Measurements from ENCODE around the gene RIBC1.
"Not testable (repeated sequence)": the region's sequence is repeated elsewhere in the genome, so short reads cannot be mapped to it uniquely, and the experiment has no call there.

RIBC1 gene

GRCh38 chrX:53437206-53437605 lies 14.5 kb downstream of the RIBC1 start:
- DNase-seq, result no peak

DNA sequence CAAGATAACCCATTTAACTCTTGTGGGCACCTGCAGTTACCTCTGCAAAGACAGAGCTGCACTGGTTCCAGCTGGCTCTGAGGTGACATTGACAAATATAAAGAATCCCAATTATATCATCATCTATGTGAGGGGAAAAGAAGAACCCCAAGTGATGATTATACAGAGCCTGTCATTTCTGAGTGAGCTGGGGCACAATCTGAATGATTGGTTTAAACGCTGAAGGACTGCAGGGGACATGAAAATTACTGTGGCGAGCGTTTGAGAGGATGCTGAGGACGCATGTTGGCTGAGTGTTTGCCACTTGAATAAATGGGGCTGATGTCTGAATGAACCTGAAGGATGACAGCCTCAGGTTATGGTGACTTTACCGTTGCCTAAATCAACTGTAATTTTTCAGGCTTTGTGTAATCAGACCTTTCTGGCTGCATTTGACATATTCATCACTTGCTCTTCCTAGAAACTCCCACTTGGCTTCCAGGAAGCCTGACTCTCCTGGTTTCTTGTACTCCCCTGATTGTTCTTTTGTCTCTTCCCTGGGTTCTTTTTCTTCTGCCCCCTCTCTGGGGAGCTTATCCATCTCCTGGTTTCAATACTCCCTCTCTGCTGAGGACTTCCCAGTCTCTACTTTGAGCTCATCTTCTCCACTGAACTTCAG lies 15.6 kb downstream of the RIBC1 start:
- DNase-seq, result no peak

DNA sequence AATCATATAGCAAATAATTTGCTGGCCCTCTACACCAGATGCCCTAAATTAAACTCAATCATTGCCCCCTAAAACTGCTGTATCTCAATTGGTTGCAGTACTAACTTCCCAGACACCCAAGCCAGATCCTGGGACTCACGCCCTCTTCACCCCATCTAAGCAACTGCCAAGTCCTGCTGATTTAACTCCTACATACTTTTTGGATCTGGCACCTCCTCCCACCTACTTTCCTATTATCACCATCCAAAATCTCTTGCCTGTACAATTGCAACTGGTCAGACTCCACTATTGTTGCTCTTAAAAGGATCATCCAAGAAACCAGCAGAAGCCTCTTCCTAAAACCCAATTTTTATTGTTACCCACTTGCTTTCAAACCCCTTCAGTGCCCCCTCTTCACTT lies 16.2 kb downstream of the RIBC1 start:
- no peak for DNase-seq

GRCh38 chrX:53440101-53440500 lies 17.4 kb downstream of the RIBC1 start:
- DNase-seq, result no peak

DNA sequence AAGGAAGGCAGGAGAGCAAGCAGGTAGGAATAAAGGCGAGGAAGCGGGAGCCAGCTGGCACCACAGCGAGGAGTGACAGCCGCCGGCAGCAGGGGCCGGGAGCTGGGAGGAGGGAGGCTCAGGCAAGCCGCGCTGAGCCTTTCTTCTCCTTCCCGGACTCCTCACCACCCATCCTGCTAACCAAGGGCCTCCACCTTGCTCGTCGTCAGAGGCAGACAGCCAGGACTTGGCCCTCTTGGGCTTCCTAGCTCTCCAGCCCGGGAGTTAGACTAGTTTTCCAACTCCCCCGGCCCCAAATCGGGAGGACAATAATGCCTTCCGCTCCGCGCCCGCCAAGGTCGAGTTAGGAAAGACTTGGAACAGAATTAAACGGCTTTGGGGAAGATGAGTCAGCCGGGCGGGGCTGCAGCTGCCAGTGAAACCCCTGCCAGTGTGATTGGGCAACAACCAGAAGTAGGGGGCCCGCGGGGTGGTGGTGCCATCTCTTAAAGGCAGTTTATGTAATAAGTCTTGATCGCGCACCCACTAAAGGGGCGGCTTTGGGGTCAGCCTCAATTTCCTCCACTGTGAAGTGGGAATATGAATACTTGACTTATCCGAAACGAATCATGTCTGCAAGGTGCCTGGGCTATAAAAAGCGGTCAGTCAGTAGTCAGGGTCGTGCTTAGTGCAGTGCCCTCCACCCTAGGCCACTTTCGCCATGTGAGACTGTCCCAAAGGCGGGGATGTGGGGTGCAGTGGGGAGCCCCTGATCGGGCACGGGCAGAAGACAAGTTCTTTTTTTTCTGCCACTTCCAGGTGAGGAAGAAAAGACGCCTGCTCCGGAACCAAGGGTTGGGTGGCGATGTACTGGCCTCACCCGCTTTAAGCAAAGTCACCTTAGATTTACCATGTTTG lies 18.2 kb downstream of the RIBC1 start:
- DNase-seq, result peak; percentile 29 to 60

GRCh38 chrX:53441531-53442321 lies 19.1 kb downstream of the RIBC1 start:
- peak in 1 of 2 donors; percentile 18 for DNase-seq

DNA sequence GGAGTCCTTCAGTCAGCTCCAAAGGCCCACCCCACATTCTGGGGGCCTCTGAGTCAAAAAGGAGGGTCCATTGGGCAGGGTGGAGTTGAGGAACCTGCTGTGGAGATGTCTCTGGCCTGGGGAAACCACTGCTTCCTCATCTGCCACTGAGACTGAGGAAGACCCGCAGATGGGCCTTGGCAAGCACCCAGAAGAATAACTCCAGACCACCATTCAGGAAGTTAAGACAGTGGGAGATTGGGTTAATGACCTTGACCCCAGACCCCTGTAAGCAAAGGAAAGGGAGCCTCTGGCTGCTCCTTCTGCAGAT lies 19.6 kb downstream of the RIBC1 start:
- peak in 1 of 2 donors; percentile 28 for DNase-seq

DNA sequence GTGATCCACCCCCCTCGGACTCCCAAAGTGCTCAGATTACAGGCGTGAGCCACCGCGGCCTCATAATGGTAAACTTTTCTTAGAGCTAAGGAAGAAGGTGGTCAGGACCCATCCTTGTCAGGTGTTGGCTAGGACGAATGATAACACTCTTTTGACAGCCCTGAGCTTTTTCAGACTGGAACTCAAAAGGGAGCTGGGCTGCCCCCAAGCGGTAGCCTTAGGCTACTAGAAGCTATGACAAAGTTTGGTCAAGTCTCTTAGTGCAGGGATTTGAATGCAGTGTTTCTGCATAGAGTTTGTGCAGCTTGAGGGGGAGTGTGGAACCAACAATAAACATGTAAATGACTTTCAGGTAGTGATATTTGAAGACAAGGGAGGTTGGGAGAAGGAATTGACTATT lies 23.3 kb downstream of the RIBC1 start:
- peak; percentile 0 to 19 for DNase-seq

DNA sequence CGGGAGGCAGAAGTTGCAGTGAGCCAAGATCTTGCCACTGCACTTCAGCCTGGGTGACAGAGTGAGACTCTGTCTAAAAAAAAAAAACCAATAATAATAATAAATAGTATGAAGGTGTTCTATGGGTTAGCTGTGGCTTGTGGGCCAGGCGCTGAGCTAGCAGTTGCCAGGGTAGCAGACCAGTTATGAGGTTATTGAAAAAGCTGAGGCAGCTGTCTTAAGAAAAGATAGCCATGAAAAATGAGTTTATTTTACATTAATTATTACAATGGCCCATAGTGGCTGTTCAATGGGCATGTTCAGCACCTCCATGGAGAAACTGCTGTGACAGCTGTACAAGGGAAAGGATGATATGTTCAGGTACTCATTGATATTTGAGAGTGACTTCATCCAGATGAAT lies 24.8 kb downstream of the RIBC1 start:
- no peak for DNase-seq

DNA sequence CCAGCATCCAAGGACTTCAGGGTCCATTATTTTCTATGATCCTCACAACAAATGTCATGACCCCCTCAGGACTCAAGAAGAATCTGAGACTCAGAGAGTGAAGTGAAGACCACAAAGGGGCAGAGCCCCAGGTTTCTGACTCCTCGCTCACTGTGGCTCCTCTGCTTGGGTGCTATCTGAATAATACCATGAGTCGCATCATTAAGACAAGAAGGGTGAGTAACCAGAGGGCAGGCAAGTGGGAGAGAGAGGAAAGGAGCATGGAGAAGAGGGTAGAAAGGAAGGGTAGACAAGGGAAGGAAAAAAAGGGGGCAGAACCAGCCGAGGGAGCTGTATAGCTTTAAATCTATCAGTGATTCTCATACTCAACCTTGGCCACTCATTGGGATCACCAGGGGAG lies 27.0 kb downstream of the RIBC1 start:
- no peak for DNase-seq

DNA sequence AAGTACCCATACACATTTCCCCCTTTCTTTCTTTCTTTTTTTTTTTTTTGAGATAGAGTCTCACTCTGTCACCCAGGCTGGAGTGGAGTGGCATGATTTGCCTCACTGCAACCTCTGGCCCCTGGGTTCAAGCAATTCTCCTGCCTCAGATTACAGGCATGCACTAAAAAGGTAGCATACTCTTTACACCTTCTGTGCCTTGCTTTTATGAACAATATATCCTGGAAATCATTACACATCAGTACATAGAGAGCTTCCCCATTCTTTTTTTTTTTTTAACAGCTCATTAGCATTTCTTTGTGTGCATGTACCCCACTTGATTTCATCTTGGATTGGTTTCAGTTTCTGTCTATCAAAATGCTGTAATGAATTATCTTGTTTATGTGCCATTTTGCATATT lies 30.1 kb downstream of the RIBC1 start:
- DNase-seq, result no peak

- no peak for DNase-seq
Measured at GRCh38 chrX:53456254-53456653, 33.6 kb downstream of the RIBC1 start.

GRCh38 chrX:53458082-53458481 lies 35.4 kb downstream of the RIBC1 start:
- no peak for DNase-seq

GRCh38 chrX:53468659-53469058 lies 46.0 kb downstream of the RIBC1 start:
- DNase-seq, result not testable (repeated sequence)

- no peak for DNase-seq
Measured at GRCh38 chrX:53471346-53471745, 48.7 kb downstream of the RIBC1 start.

GRCh38 chrX:53474707-53475106 lies 52.0 kb downstream of the RIBC1 start:
- DNase-seq, result peak in 1 of 2 donors; percentile 30

DNA sequence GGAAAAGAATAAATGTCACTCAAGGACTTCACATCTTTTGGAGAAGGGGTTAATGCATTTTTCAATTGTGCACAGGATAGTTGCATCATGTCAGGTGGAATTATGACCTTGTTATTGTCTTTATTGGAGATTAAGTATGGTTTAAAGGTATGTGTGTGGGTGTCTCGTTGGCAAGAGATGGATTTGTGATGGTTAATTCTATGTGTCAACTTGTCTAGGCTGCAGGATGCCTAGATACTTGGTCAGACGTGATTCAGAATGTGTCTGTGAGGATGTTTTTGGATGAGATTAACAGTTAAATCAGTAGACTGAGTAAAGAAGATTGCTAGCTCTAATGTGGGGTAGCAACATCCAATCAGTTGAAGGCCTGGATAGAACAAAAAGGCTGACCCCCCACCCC lies 53.7 kb downstream of the RIBC1 start:
- no peak for DNase-seq

GRCh38 chrX:53479301-53479700 lies 56.6 kb downstream of the RIBC1 start:
- DNase-seq, result no peak
